Measurements from ENCODE around the gene C19orf18.
"Not testable (repeated sequence)": the region's sequence is repeated elsewhere in the genome, so short reads cannot be mapped to it uniquely, and the experiment has no call there.

Gene C19orf18

DNA sequence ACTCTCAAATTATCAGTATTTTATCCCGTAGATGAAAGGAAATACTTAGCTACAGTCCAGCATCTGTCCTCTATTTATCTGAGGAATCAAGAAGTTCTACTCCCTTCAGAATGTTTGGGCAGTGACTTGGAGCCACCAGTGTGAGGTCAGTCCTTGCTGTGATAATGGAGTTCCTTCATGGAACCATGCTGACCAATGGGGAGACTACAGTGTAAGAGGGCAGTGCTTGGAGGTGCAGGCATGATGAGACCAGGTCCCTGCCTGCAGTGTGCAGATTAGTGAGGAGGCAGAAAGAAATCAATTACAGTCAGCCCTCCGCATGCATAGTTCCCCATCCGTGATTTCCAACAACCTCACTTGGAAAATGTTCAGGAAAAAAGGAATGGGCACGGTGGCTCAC lies at the start of gene C19orf18:
Gene C19orf18 (minus strand): TSS at position 101 of the 400 bp plus-strand sequence. CDS start 102 bp downstream, outside the sequence.
- no peak for DNase-seq (ENCODE audit: low read depth in 2 of 2)

DNA sequence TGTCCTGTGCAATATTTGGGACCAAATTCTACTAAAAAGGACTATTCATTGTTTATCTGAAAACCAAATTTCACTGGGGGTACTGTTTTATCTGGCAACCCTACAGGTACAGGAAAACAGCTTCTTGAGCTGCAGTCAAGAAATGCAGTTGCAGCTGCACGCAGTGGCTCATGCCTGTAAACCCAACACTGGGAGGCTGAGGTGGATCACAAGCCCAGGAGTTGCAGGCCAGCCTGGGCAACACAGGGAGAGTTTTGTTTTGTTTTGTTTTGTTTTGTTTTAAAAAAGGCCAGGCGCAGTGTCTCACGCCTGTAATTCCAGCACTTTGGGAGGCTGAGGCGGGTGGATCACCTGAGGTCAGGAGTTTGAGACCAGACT lies 47.9 kb upstream of the C19orf18 start:
- DNase-seq (ENCODE audit: low read depth in 2 of 2): no peak

- DNase-seq (ENCODE audit: low read depth in 2 of 2): no peak
These were observed 47.4 kb upstream of the C19orf18 start for GRCh38 chr19:58021541-58022282.

GRCh38 chr19:58020129-58020528 lies 45.8 kb upstream of the C19orf18 start:
- no peak for DNase-seq (ENCODE audit: low read depth in 2 of 2)

- no peak for DNase-seq (ENCODE audit: low read depth in 2 of 2)
These were observed 39.8 kb upstream of the C19orf18 start for GRCh38 chr19:58014141-58014540.

GRCh38 chr19:58010507-58010906 lies 36.2 kb upstream of the C19orf18 start:
- DNase-seq (ENCODE audit: low read depth in 2 of 2): no peak

- DNase-seq (ENCODE audit: low read depth in 2 of 2): peak in 1 of 2 donors; percentile 32
These were observed 35.5 kb upstream of the C19orf18 start for GRCh38 chr19:58009666-58010301.

- no peak for DNase-seq (ENCODE audit: low read depth in 2 of 2)
These were observed 34.9 kb upstream of the C19orf18 start for GRCh38 chr19:58009301-58009665.

GRCh38 chr19:58008877-58009276 lies 34.5 kb upstream of the C19orf18 start:
- DNase-seq (ENCODE audit: low read depth in 2 of 2): not testable (repeated sequence)

DNA sequence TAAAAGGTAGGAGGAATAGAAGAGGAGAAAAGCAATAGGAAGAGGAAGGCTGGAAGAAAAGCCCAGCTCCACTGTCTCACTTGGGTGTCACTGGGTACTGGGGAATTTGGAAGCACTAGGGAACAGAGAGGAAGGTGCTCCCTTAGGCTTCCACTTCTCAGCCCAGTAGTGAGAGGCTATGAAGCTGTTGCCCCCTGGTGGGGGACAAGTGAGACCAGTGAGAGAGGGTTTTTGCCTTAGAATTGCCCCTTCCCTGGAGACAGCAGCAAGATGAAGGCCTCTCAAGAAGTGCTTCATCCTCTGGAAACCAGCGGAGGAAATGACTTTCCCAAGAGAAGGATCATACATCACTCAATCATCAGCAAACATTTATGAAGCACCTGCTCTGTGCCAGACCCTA lies 33.0 kb upstream of the C19orf18 start:
- DNase-seq (ENCODE audit: low read depth in 2 of 2): no peak

GRCh38 chr19:58003174-58003828 lies 29.0 kb upstream of the C19orf18 start:
- no peak for DNase-seq (ENCODE audit: low read depth in 2 of 2)

- peak; percentile 69 to 71 for DNase-seq (ENCODE audit: low read depth in 2 of 2)
These were observed 28.2 kb upstream of the C19orf18 start, which contains the start of gene ZNF606 for GRCh38 chr19:58002384-58003173. Gene ZNF606 (minus strand): TSS chr19:58002820. CDS start chr19:58001319, 1,501 bp downstream.

- DNase-seq (ENCODE audit: low read depth in 2 of 2): no peak
These were observed 27.6 kb upstream of the C19orf18 start for GRCh38 chr19:58001895-58002369.

- DNase-seq (ENCODE audit: low read depth in 2 of 2): no peak
These were observed 26.3 kb upstream of the C19orf18 start for GRCh38 chr19:58000677-58001076.

DNA sequence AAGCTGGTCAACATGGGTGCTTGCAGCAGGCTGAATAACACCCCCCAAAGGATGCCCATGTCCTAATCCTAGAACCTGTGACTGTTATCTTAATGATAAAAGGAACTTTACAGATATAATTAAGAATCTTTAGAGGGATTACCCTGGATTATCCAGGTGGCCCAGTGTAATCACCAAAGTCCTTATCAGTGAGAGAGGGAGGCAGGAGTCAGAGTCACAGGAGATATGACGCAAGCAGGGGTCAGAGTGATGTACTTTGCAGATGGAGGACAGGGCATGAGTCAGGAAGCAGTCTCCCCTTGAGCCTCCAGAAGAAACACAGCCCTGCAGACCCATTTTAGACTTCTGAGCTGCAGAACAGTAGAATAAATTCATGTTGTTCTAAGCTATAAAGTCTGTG lies 18.5 kb upstream of the C19orf18 start:
- DNase-seq (ENCODE audit: low read depth in 2 of 2): no peak

- no peak for DNase-seq (ENCODE audit: low read depth in 2 of 2)
These were observed 4.4 kb upstream of the C19orf18 start for GRCh38 chr19:57978586-57979289.

DNA sequence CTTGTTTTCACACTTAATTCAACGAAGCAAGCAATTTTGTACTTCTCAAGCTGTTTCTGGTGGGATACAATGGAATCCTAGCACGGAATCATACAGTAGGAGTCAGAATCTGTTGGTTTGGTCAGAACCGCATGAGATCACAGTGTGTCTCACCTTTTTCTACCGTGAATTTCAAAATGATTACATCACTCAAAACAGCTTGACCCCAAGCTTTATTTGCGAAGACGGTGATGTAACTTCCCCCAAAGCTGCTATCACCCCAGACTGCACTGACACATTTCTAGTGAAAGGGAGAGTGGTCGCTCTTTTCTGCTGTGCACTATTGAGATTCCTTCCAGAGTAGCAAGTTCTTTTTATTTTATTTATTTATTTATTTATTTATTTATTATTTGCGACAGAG lies 9.6 kb downstream of the C19orf18 start:
- DNase-seq (ENCODE audit: low read depth in 2 of 2): no peak

- DNase-seq (ENCODE audit: low read depth in 2 of 2): no peak
These were observed 12.5 kb downstream of the C19orf18 start for GRCh38 chr19:57961785-57962184.

- no peak for DNase-seq (ENCODE audit: low read depth in 2 of 2)
These were observed 19.3 kb downstream of the C19orf18 start for GRCh38 chr19:57954996-57955395.

- no peak for DNase-seq (ENCODE audit: low read depth in 2 of 2)
These were observed 24.6 kb downstream of the C19orf18 start for GRCh38 chr19:57949702-57950101.

DNA sequence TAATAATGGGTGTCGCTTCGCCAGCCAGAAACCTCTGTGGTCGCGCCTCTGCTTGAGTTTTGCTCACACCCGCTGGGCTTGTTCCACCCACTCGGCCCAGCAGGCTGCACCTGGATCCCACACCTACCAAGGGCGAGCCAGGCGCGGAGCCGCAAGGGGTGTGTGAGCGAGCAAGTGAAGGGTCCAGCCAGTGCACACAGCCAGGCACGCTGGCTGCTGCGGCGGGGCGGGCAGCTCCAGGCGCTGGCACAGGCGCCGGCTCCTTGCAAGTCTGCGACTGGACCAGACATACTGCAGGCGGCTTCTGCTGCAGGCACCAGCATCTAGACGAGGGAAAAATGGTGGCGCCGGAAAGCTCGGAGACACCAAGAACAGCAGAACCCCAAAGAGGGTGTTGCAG lies 25.0 kb downstream of the C19orf18 start:
- no peak for DNase-seq (ENCODE audit: low read depth in 2 of 2)
